T-helper 2 cell treated with Interferon-gamma antibody and Interleukin-4, amounts not matched to agents 5 μg/mL and 100 μg/mL, for 36 hours (primary cell): ENCODE results near the gene TLNRD1.

Source experiments
- DNase-seq: peaks from one replicate; pipeline ENCODE4 v3.0.0; 2021; ENCODE audit warnings: low spot score
- H3K27ac Mint-ChIP-seq: one replicate; pipeline ENCODE4 v1.8.0; 2021; ENCODE audit warnings: mild to moderate bottlenecking, mixed read lengths
- H3K27me3 Mint-ChIP-seq: one replicate; pipeline ENCODE4 v1.8.0; 2021; ENCODE audit warnings: low read depth, mixed read lengths
- H3K36me3 Mint-ChIP-seq: one replicate; pipeline ENCODE4 v1.8.0; 2021; ENCODE audit warnings: low read depth, mixed read lengths
- H3K4me1 Mint-ChIP-seq: one replicate; pipeline ENCODE4 v1.8.0; 2021; ENCODE audit warnings: low read depth, mixed read lengths
- H3K4me3 Mint-ChIP-seq: one replicate; pipeline ENCODE4 v1.8.0; 2022; ENCODE audit warnings: mild to moderate bottlenecking, moderate library complexity, mixed read lengths
- H3K9me3 Mint-ChIP-seq: one replicate; pipeline ENCODE4 v1.8.0; 2021; ENCODE audit warnings: mixed read lengths

The TLNRD1 gene

DNA sequence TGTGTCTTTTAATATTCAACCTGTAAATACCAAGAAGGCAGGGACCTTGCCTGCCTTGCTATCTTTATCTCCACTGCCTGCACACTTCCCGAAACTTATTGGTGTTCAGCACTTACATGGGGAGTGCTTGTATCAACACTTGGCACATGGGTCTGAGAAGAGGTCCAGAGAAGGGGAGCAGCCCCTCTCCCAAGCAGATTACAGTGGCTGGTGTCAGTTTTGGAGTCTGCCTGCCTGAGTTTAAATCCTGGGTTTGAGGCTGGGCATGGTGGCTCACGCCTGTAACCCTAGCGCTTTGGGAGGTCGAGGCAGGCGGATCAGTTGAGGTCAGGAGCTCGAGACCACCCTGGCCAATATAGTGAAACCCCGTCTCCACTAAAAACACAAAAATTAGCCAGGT, 31.4 kb upstream of the TLNRD1 start:
- H3K27me3 Mint-ChIP-seq, result no peaks in the 10 kb centered on the region
- no peak overlapping the region for H3K4me3 Mint-ChIP-seq
- peaks cover 46% of the 10 kb centered on the region for H3K36me3 Mint-ChIP-seq
- DNase-seq, result no peak
- H3K27ac Mint-ChIP-seq, result no peak overlapping the region
- H3K9me3 Mint-ChIP-seq, result peaks cover 7% of the 10 kb centered on the region
- peaks cover 5% of the 10 kb centered on the region for H3K4me1 Mint-ChIP-seq

GRCh38 chr15:80970018-80970657, 30.6 kb upstream of the TLNRD1 start:
- H3K4me3 Mint-ChIP-seq, result no peak overlapping the region
- H3K9me3 Mint-ChIP-seq, result no peaks in the 10 kb centered on the region
- H3K27me3 Mint-ChIP-seq, result no peaks in the 10 kb centered on the region
- H3K27ac Mint-ChIP-seq, result no peak overlapping the region
- peak; percentile 32 for DNase-seq
- H3K4me1 Mint-ChIP-seq, result peaks cover 5% of the 10 kb centered on the region
- peaks cover 40% of the 10 kb centered on the region for H3K36me3 Mint-ChIP-seq

- Mint-ChIP-seq H3K4me1 (peaks cover 10% of the 10 kb centered on the region), H3K36me3 (peaks cover 36% of the 10 kb centered on the region), H3K4me3 (no peak overlapping the region), H3K27ac (no peak overlapping the region), H3K9me3 (no peaks in the 10 kb centered on the region), H3K27me3 (no peaks in the 10 kb centered on the region)
- DNase-seq, result no peak
Observed at GRCh38 chr15:80970658-80971057, 30.1 kb upstream of the TLNRD1 start.

DNA sequence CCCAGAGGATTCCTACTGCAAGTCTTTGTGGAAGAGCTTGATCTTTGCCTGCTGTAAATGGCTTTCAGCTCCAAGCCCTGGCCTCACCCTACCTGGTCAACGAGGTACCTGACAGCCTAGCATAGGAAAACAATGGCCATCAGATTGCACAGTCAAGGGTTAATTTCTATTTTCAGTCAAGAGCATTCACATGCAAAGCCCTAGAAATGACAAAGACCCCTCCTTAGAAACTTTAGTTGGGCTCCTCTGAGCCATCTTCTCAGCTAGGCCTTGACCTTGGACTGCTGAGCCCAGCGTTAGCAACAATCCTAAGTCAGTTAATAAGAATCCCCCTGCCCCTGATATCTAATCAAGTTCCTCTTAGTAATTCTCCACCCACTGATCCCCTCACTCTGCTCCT, 29.6 kb upstream of the TLNRD1 start:
- H3K27ac Mint-ChIP-seq, result no peak overlapping the region
- H3K4me1 Mint-ChIP-seq, result peaks cover 11% of the 10 kb centered on the region
- no peak overlapping the region for H3K4me3 Mint-ChIP-seq
- peaks cover 34% of the 10 kb centered on the region for H3K36me3 Mint-ChIP-seq
- H3K27me3 Mint-ChIP-seq, result no peaks in the 10 kb centered on the region
- no peak for DNase-seq
- H3K9me3 Mint-ChIP-seq, result no peaks in the 10 kb centered on the region

DNA sequence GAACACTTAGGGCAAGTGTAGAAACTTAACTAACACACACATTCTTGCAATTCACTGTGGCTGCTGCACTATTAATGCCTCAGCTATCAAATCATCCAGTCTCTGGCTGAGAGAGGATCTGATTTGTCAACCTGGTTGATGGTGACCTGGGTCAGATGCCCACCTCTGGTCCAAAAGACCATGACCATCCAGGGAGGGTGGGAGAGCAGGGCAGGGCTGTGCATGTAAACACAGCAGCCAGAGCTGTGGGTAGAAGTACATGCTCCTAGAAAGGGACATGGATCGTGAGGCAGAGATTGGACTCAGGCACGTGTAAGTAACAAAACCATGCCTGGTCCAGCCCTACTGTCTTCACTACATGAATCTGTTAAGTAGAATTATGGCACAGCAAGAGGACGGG, 28.4 kb upstream of the TLNRD1 start:
- Mint-ChIP-seq H3K4me3 (no peak overlapping the region), H3K27me3 (no peaks in the 10 kb centered on the region), H3K9me3 (no peaks in the 10 kb centered on the region), H3K36me3 (peaks cover 29% of the 10 kb centered on the region), H3K4me1 (peaks cover 15% of the 10 kb centered on the region), H3K27ac (no peak overlapping the region)
- no peak for DNase-seq

DNA sequence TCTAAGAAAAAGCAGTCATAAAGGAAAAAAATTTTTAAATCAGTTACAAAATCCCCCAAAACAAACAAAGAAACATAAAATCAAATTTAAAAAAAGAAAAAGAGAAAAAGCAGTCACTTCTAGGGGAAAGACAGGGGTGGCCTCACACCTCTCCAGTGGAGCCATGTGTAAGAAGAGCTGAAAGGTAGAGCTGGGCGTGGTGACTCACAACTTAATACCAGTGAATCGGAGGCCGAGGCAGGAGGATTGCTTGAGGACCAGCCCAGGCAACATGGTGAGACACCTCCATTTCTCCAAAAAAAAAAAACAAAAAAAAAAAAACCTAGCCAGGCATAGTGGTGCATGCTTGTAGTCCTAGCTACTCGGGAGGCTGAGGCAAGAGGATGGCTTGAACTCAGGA, 25.8 kb upstream of the TLNRD1 start:
- Mint-ChIP-seq H3K4me1 (peaks cover 30% of the 10 kb centered on the region), H3K27me3 (no peaks in the 10 kb centered on the region), H3K36me3 (peaks cover 45% of the 10 kb centered on the region), H3K4me3 (no peak overlapping the region), H3K9me3 (no peaks in the 10 kb centered on the region), H3K27ac (peak overlapping the region; percentile 38)
- no peak for DNase-seq

- Mint-ChIP-seq H3K4me1 (peaks cover 32% of the 10 kb centered on the region), H3K36me3 (peaks cover 38% of the 10 kb centered on the region), H3K4me3 (no peak overlapping the region), H3K27ac (peak overlapping the region; percentile 33), H3K27me3 (no peaks in the 10 kb centered on the region), H3K9me3 (no peaks in the 10 kb centered on the region)
- DNase-seq, result no peak
Observed at GRCh38 chr15:80976851-80977250, 23.9 kb upstream of the TLNRD1 start.

DNA sequence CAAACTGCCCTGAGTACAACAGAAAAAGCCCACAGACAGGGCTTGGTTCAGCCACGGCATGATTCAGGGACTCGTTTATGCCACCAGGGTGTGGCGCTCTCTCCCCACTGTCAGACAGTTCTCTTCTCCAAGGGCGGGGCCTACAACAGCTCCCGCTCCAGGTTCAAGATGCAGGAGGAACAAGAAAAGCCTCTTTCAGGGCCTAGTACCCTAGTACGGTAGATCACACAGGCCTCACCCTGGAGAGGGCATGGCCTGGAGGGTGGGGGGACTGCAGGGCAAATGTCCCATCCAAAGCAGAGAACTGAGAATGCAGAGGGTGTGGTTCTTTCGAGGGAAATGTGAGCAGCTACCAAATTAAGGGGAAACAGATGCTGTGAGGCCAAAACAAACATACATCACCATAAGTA, 23.1 kb upstream of the TLNRD1 start:
- H3K9me3 Mint-ChIP-seq, result no peaks in the 10 kb centered on the region
- no peak overlapping the region for H3K4me3 Mint-ChIP-seq
- no peaks in the 10 kb centered on the region for H3K27me3 Mint-ChIP-seq
- peaks cover 43% of the 10 kb centered on the region for H3K36me3 Mint-ChIP-seq
- peaks cover 39% of the 10 kb centered on the region for H3K4me1 Mint-ChIP-seq
- DNase-seq, result no peak
- peak overlapping the region; percentile 26 for H3K27ac Mint-ChIP-seq

- no peak overlapping the region for H3K4me3 Mint-ChIP-seq
- peaks cover 44% of the 10 kb centered on the region for H3K4me1 Mint-ChIP-seq
- no peak for DNase-seq
- no peaks in the 10 kb centered on the region for H3K27me3 Mint-ChIP-seq
- no peaks in the 10 kb centered on the region for H3K9me3 Mint-ChIP-seq
- peaks cover 45% of the 10 kb centered on the region for H3K36me3 Mint-ChIP-seq
- H3K27ac Mint-ChIP-seq, result no peak overlapping the region
Observed at GRCh38 chr15:80978685-80979329, 21.9 kb upstream of the TLNRD1 start.

- Mint-ChIP-seq H3K4me1 (peaks cover 48% of the 10 kb centered on the region), H3K27ac (no peak overlapping the region), H3K4me3 (no peak overlapping the region), H3K27me3 (no peaks in the 10 kb centered on the region), H3K36me3 (peaks cover 47% of the 10 kb centered on the region), H3K9me3 (no peaks in the 10 kb centered on the region)
- no peak for DNase-seq
Observed at GRCh38 chr15:80979538-80980200, 21.1 kb upstream of the TLNRD1 start.

DNA sequence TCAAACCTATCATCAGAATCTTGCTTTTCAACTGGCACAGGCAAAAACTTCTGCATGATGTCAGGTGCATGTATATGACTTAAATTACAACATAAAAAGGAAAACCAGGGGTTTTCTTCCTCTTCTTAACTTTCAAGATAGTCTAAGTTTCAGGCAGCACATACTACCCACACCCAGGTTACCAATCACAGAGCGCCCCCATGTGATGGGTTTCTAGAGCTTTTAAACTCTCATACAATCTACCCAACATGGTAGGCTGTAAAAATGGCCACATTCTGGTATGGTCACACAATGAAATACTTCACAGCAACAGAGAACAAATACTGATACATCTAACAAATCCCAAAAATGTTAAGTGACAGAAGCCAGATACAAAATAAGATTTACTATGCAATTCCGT, 18.5 kb upstream of the TLNRD1 start:
- no peak overlapping the region for H3K4me3 Mint-ChIP-seq
- peaks cover 51% of the 10 kb centered on the region for H3K4me1 Mint-ChIP-seq
- peaks cover 53% of the 10 kb centered on the region for H3K36me3 Mint-ChIP-seq
- no peak for DNase-seq
- no peaks in the 10 kb centered on the region for H3K9me3 Mint-ChIP-seq
- no peaks in the 10 kb centered on the region for H3K27me3 Mint-ChIP-seq
- peak overlapping the region; percentile 21 for H3K27ac Mint-ChIP-seq

DNA sequence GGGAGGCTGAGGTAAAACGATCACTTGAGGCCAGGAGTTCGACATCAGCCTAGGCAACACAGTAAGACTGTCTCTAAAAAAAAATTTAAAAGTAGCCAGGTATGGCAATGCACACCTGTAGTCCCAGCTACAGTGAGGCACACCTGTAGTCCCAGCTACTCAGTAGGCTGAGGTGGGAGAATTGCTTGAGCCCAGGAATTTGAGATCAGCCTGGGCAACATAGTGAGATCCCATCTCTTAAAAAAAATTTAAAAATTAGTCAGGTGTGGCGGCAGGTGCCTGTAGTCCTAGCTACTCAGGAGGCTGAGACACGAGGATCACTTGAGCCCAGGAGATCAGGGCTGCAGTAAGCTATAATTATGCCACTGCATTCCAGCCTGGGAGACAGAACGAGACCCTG, 17.9 kb upstream of the TLNRD1 start:
- Mint-ChIP-seq H3K4me1 (peaks cover 46% of the 10 kb centered on the region), H3K36me3 (peaks cover 49% of the 10 kb centered on the region), H3K27me3 (no peaks in the 10 kb centered on the region), H3K27ac (no peak overlapping the region), H3K4me3 (no peak overlapping the region), H3K9me3 (no peaks in the 10 kb centered on the region)
- no peak for DNase-seq

- H3K27ac Mint-ChIP-seq, result no peak overlapping the region
- no peak overlapping the region for H3K4me3 Mint-ChIP-seq
Observed at GRCh38 chr15:80984856-80985255, 15.9 kb upstream of the TLNRD1 start.

DNA sequence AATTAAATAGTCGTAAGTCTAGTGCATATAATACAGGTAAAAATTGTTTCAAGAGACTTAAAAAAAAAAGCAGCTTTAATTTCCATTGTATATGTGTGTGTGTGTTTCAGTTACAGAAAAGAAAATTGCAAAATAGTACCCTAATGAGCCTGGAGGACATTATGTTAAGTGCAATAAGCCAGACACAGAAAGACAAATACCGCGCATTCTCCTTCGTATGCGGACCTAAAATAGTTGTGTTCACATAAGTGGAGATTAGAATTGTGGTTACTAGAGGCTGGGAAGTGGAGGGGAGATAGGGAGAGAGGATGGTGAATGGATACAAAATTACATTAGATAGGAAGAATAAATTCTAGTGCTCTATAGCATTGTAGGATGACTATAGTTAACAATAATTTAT, 14.7 kb upstream of the TLNRD1 start:
- Mint-ChIP-seq H3K27me3 (no peaks in the 10 kb centered on the region), H3K9me3 (no peaks in the 10 kb centered on the region), H3K4me1 (peaks cover 49% of the 10 kb centered on the region), H3K27ac (no peak overlapping the region), H3K4me3 (no peak overlapping the region), H3K36me3 (peaks cover 37% of the 10 kb centered on the region)
- no peak for DNase-seq

More at GRCh38 chr15:80984856-80985255, 15.9 kb upstream of the TLNRD1 start:
- Mint-ChIP-seq H3K9me3 (no peaks in the 10 kb centered on the region), H3K36me3 (peaks cover 42% of the 10 kb centered on the region), H3K4me1 (peaks cover 46% of the 10 kb centered on the region), H3K27me3 (no peaks in the 10 kb centered on the region)
- no peak for DNase-seq
